SKM-1 (cell line): ENCODE measurements around the gene SOCS6.
"Not testable (repeated sequence)": the region's sequence is repeated elsewhere in the genome, so short reads cannot be mapped to it uniquely, and the experiment has no call there.

Experiments
- DNase-seq: peaks from one replicate; lab custom pipeline; 2025; ENCODE audit not compliant: unreplicated experiment; lab: John Stamatoyannopoulos, UW

The SOCS6 gene

GRCh38 chr18:70358105-70358406, 69.2 kb downstream of the SOCS6 start:
- DNase-seq: not testable (repeated sequence)

- no peak for DNase-seq
Observed at GRCh38 chr18:70359071-70359470, 70.2 kb downstream of the SOCS6 start.

GRCh38 chr18:70362258-70362657, 73.4 kb downstream of the SOCS6 start:
- no peak for DNase-seq

GRCh38 chr18:70363861-70364260, 75.0 kb downstream of the SOCS6 start:
- no peak for DNase-seq

- DNase-seq: no peak
Observed at GRCh38 chr18:70365361-70365760, 76.5 kb downstream of the SOCS6 start.

GRCh38 chr18:70366174-70366573, 77.3 kb downstream of the SOCS6 start:
- no peak for DNase-seq

- DNase-seq: no peak
Observed at GRCh38 chr18:70366670-70367069, 77.8 kb downstream of the SOCS6 start.

GRCh38 chr18:70367344-70367743, 78.5 kb downstream of the SOCS6 start:
- DNase-seq: not testable (repeated sequence)

GRCh38 chr18:70368903-70369302, 80.1 kb downstream of the SOCS6 start:
- no peak for DNase-seq

- no peak for DNase-seq
Observed at GRCh38 chr18:70370762-70371733, 82.2 kb downstream of the SOCS6 start.

GRCh38 chr18:70371908-70372307, 83.1 kb downstream of the SOCS6 start:
- DNase-seq: no peak

- DNase-seq: no peak
Observed at GRCh38 chr18:70372450-70373041, 83.7 kb downstream of the SOCS6 start.

- peak; percentile 24 for DNase-seq
Observed at GRCh38 chr18:70373042-70373519, 84.2 kb downstream of the SOCS6 start.

- DNase-seq: no peak
Observed at GRCh38 chr18:70374154-70374553, 85.3 kb downstream of the SOCS6 start.

- no peak for DNase-seq
Observed at GRCh38 chr18:70376137-70376913, 87.5 kb downstream of the SOCS6 start.

- DNase-seq: no peak
Observed at GRCh38 chr18:70376914-70377258, 88.0 kb downstream of the SOCS6 start.

GRCh38 chr18:70377317-70377799, 88.5 kb downstream of the SOCS6 start:
- no peak for DNase-seq

- no peak for DNase-seq
Observed at GRCh38 chr18:70377857-70378701, 89.2 kb downstream of the SOCS6 start.
